Measurements from ENCODE around the gene DUS3L. TPM values are rescaled to one million over a fixed set of nuclear protein-coding genes. Genes with fewer than 3 reads are reported as not detected.

DUS3L gene
- total RNA-seq, 1 donor from 2014 or later: 85.9 TPM

GRCh38 chr19:5827891-5828660 lies 37.1 kb upstream of the DUS3L start:
- peak overlapping the region; percentile 99 for H3K27ac Mint-ChIP-seq

GRCh38 chr19:5827342-5827890 lies 36.5 kb upstream of the DUS3L start:
- Mint-ChIP-seq H3K27me3 (ENCODE audit: insufficient read depth) (peaks cover 2% of the 10 kb centered on the region), H3K4me1 (ENCODE audit: low read depth) (peaks cover 13% of the 10 kb centered on the region), H3K27ac (peak overlapping the region; percentile 87), H3K4me3 (peak overlapping the region; percentile 77), H3K36me3 (ENCODE audit: low read depth) (no peaks in the 10 kb centered on the region), H3K9me3 (no peaks in the 10 kb centered on the region)
- intact Hi-C loops (cut with micrococcal nuclease): no loop called here
- DNase-seq (ENCODE audit: low spot score): no peak

More at GRCh38 chr19:5827891-5828660, 37.1 kb upstream of the DUS3L start:
- intact Hi-C loops (cut with micrococcal nuclease): loop anchor here (1.0 to 2.0 kb wide), 5 partner anchors 24 to 151 kb away; partner anchors contain the start of genes CATSPERD, LONP1, RANBP3 and VMAC
- Mint-ChIP-seq H3K36me3 (ENCODE audit: low read depth) (no peaks in the 10 kb centered on the region), H3K9me3 (no peaks in the 10 kb centered on the region), H3K4me1 (ENCODE audit: low read depth) (peaks cover 13% of the 10 kb centered on the region), H3K4me3 (peak overlapping the region; percentile 99), H3K27me3 (ENCODE audit: insufficient read depth) (peaks cover 2% of the 10 kb centered on the region)
- DNase-seq (ENCODE audit: low spot score): peak; percentile 96

GRCh38 chr19:5826531-5827341 lies 35.8 kb upstream of the DUS3L start:
- no peaks in the 10 kb centered on the region for H3K36me3 Mint-ChIP-seq (ENCODE audit: low read depth)
- no peaks in the 10 kb centered on the region for H3K27me3 Mint-ChIP-seq (ENCODE audit: insufficient read depth)
- intact Hi-C loops (cut with micrococcal nuclease): no loop called here
- H3K4me1 Mint-ChIP-seq (ENCODE audit: low read depth): peaks cover 13% of the 10 kb centered on the region
- no peak for DNase-seq (ENCODE audit: low spot score)
- H3K9me3 Mint-ChIP-seq: no peaks in the 10 kb centered on the region
- peak overlapping the region; percentile 87 for H3K27ac Mint-ChIP-seq
- peak overlapping the region; percentile 77 for H3K4me3 Mint-ChIP-seq

GRCh38 chr19:5825178-5825577 lies 34.2 kb upstream of the DUS3L start:
- Mint-ChIP-seq H3K4me1 (ENCODE audit: low read depth) (peaks cover 11% of the 10 kb centered on the region), H3K36me3 (ENCODE audit: low read depth) (no peaks in the 10 kb centered on the region), H3K27me3 (ENCODE audit: insufficient read depth) (no peaks in the 10 kb centered on the region), H3K9me3 (no peaks in the 10 kb centered on the region), H3K27ac (no peak overlapping the region), H3K4me3 (no peak overlapping the region)
- no peak for DNase-seq (ENCODE audit: low spot score)
- intact Hi-C loops (cut with micrococcal nuclease): no loop called here

- H3K27me3 Mint-ChIP-seq (ENCODE audit: insufficient read depth): no peaks in the 10 kb centered on the region
- H3K27ac Mint-ChIP-seq: no peak overlapping the region
- intact Hi-C loops (cut with micrococcal nuclease): no loop called here
- peaks cover 8% of the 10 kb centered on the region for H3K4me1 Mint-ChIP-seq (ENCODE audit: low read depth)
- no peaks in the 10 kb centered on the region for H3K9me3 Mint-ChIP-seq
- no peaks in the 10 kb centered on the region for H3K36me3 Mint-ChIP-seq (ENCODE audit: low read depth)
- no peak overlapping the region for H3K4me3 Mint-ChIP-seq
- DNase-seq (ENCODE audit: low spot score): no peak
Observed at GRCh38 chr19:5824751-5825150, 33.8 kb upstream of the DUS3L start.

GRCh38 chr19:5823579-5824281 lies 32.8 kb upstream of the DUS3L start:
- no peak overlapping the region for H3K4me3 Mint-ChIP-seq
- H3K27me3 Mint-ChIP-seq (ENCODE audit: insufficient read depth): no peaks in the 10 kb centered on the region
- DNase-seq (ENCODE audit: low spot score): no peak
- intact Hi-C loops (cut with micrococcal nuclease): no loop called here
- no peaks in the 10 kb centered on the region for H3K9me3 Mint-ChIP-seq
- H3K36me3 Mint-ChIP-seq (ENCODE audit: low read depth): no peaks in the 10 kb centered on the region
- no peak overlapping the region for H3K27ac Mint-ChIP-seq
- H3K4me1 Mint-ChIP-seq (ENCODE audit: low read depth): peaks cover 8% of the 10 kb centered on the region

GRCh38 chr19:5822181-5822844 lies 31.4 kb upstream of the DUS3L start:
- H3K27ac Mint-ChIP-seq: no peak overlapping the region
- intact Hi-C loops (cut with micrococcal nuclease): no loop called here
- no peaks in the 10 kb centered on the region for H3K9me3 Mint-ChIP-seq
- peaks cover 7% of the 10 kb centered on the region for H3K4me1 Mint-ChIP-seq (ENCODE audit: low read depth)
- no peaks in the 10 kb centered on the region for H3K36me3 Mint-ChIP-seq (ENCODE audit: low read depth)
- DNase-seq (ENCODE audit: low spot score): no peak
- no peak overlapping the region for H3K4me3 Mint-ChIP-seq
- H3K27me3 Mint-ChIP-seq (ENCODE audit: insufficient read depth): no peaks in the 10 kb centered on the region

GRCh38 chr19:5821521-5822180 lies 30.7 kb upstream of the DUS3L start:
- Mint-ChIP-seq H3K4me3 (no peak overlapping the region), H3K27me3 (ENCODE audit: insufficient read depth) (peaks cover 2% of the 10 kb centered on the region), H3K9me3 (no peaks in the 10 kb centered on the region), H3K36me3 (ENCODE audit: low read depth) (no peaks in the 10 kb centered on the region), H3K4me1 (ENCODE audit: low read depth) (peaks cover under 1% of the 10 kb centered on the region), H3K27ac (no peak overlapping the region)
- intact Hi-C loops (cut with micrococcal nuclease): no loop called here
- no peak for DNase-seq (ENCODE audit: low spot score)

GRCh38 chr19:5820785-5821184 lies 29.8 kb upstream of the DUS3L start:
- Mint-ChIP-seq H3K4me1 (ENCODE audit: low read depth) (no peaks in the 10 kb centered on the region), H3K4me3 (no peak overlapping the region), H3K36me3 (ENCODE audit: low read depth) (no peaks in the 10 kb centered on the region), H3K9me3 (no peaks in the 10 kb centered on the region), H3K27ac (no peak overlapping the region), H3K27me3 (ENCODE audit: insufficient read depth) (peaks cover 2% of the 10 kb centered on the region)
- DNase-seq (ENCODE audit: low spot score): no peak
- intact Hi-C loops (cut with micrococcal nuclease): no loop called here

GRCh38 chr19:5818594-5818993 lies 27.6 kb upstream of the DUS3L start:
- H3K27ac Mint-ChIP-seq: no peak overlapping the region
- peaks cover 3% of the 10 kb centered on the region for H3K27me3 Mint-ChIP-seq (ENCODE audit: insufficient read depth)
- intact Hi-C loops (cut with micrococcal nuclease): no loop called here
- H3K9me3 Mint-ChIP-seq: no peaks in the 10 kb centered on the region
- H3K36me3 Mint-ChIP-seq (ENCODE audit: low read depth): no peaks in the 10 kb centered on the region
- no peaks in the 10 kb centered on the region for H3K4me1 Mint-ChIP-seq (ENCODE audit: low read depth)
- no peak for DNase-seq (ENCODE audit: low spot score)
- no peak overlapping the region for H3K4me3 Mint-ChIP-seq

- Mint-ChIP-seq H3K4me3 (no peak overlapping the region), H3K27me3 (ENCODE audit: insufficient read depth) (peaks cover 3% of the 10 kb centered on the region), H3K27ac (no peak overlapping the region), H3K36me3 (ENCODE audit: low read depth) (no peaks in the 10 kb centered on the region), H3K4me1 (ENCODE audit: low read depth) (no peaks in the 10 kb centered on the region), H3K9me3 (no peaks in the 10 kb centered on the region)
- DNase-seq (ENCODE audit: low spot score): no peak
- intact Hi-C loops (cut with micrococcal nuclease): no loop called here
Observed at GRCh38 chr19:5817218-5817617, 26.3 kb upstream of the DUS3L start.

GRCh38 chr19:5814852-5815246 lies 23.9 kb upstream of the DUS3L start:
- peaks cover 3% of the 10 kb centered on the region for H3K27me3 Mint-ChIP-seq (ENCODE audit: insufficient read depth)
- intact Hi-C loops (cut with micrococcal nuclease): no loop called here
- H3K4me1 Mint-ChIP-seq (ENCODE audit: low read depth): no peaks in the 10 kb centered on the region
- H3K27ac Mint-ChIP-seq: no peak overlapping the region
- DNase-seq (ENCODE audit: low spot score): no peak
- no peaks in the 10 kb centered on the region for H3K9me3 Mint-ChIP-seq
- no peak overlapping the region for H3K4me3 Mint-ChIP-seq
- no peaks in the 10 kb centered on the region for H3K36me3 Mint-ChIP-seq (ENCODE audit: low read depth)
